K562 (cell line): ENCODE measurements around the gene CPHXL2. TPM values are rescaled to one million over a fixed set of nuclear protein-coding genes. Genes with fewer than 3 reads are reported as not detected.

ENCODE experiments used
- E2F3 ChIP-seq: fragments of 250-450 bp; sonication (Bioruptor Pico); IDR thresholded peaks from 2 replicates; pipeline ENCODE4 v1.4.0; 2020; ENCODE audit warnings: mild to moderate bottlenecking
- E2F5 ChIP-seq: sonication (generic); formaldehyde crosslinking; IDR thresholded peaks from 2 replicates; pipeline ENCODE4 v1.8.0; 2022; ENCODE audit warnings: mild to moderate bottlenecking, missing genetic modification reagents
- GTF2F1 ChIP-seq: IDR thresholded peaks from 2 replicates; pipeline ENCODE4 v1.6.1; 2011; ENCODE audit warnings: low read depth, low read length, improper control_type of control experiment
- HDAC2 ChIP-seq: fragments of 450-650 bp; IDR thresholded peaks from 2 replicates; pipeline ENCODE4 v1.6.1; 2016; ENCODE audit warnings: mild to moderate bottlenecking
- HDGF ChIP-seq: fragments of 450-650 bp; IDR thresholded peaks from 2 replicates; pipeline ENCODE4 v1.6.1; 2016
- MAFK ChIP-seq: IDR thresholded peaks from 2 replicates; pipeline ENCODE4 v1.6.1; 2011; ENCODE audit warnings: low read length, improper control_type of control experiment
- PML ChIP-seq: IDR thresholded peaks from 2 replicates; pipeline ENCODE4 v1.6.1; 2012; ENCODE audit warnings: low read length, inconsistent platforms
- PTTG1 ChIP-seq: fragments of 450-650 bp; IDR thresholded peaks from 2 replicates; pipeline ENCODE4 v1.6.1; 2016; ENCODE audit warnings: low read depth, mild to moderate bottlenecking, missing genetic modification characterization, missing compliant biosample characterization
- RAD21 ChIP-seq, 2 experiments: fragments of 250-450 bp in 1 of 2; fragments of 450-650 bp in 1 of 2; sonication (Bioruptor Pico) in 1 of 2; formaldehyde crosslinking in 1 of 2; IDR thresholded peaks in 1 of 2; conservative IDR thresholded peaks in 1 of 2; 2 replicates each; pipeline versions ENCODE4 v1.4.0 to v1.8.0; 2020 to 2022; ENCODE audit warnings: mild to moderate bottlenecking in 2 of 2, moderate library complexity in 1 of 2
- RBM25 ChIP-seq: fragments of 200-400 bp; formaldehyde crosslinking; IDR thresholded peaks from 2 replicates; pipeline ENCODE4 v1.6.1; 2018; ENCODE audit warnings: low read length, low read depth, moderate library complexity; ENCODE audit not compliant: severe bottlenecking
- SIN3B ChIP-seq: fragments of 450-650 bp; IDR thresholded peaks from 2 replicates; pipeline ENCODE4 v1.6.1; 2017; ENCODE audit warnings: low read depth, mild to moderate bottlenecking, moderate library complexity
- SMARCC2 ChIP-seq: fragments of 450-650 bp; IDR thresholded peaks from 2 replicates; pipeline ENCODE4 v1.6.1; 2017; ENCODE audit warnings: antibody characterized with exemption, moderate library complexity, mild to moderate bottlenecking, low read depth
- TAF1 ChIP-seq: IDR thresholded peaks from 2 replicates; pipeline ENCODE4 v1.6.1; 2011; ENCODE audit warnings: mild to moderate bottlenecking, low read length, moderate library complexity; ENCODE audit not compliant: insufficient read depth, control insufficient read depth, severe bottlenecking; ENCODE audit errors: extremely low read depth
- TFAP4 ChIP-seq: sonication (generic); formaldehyde crosslinking; IDR thresholded peaks from 2 replicates; pipeline ENCODE4 v1.8.0; 2022; ENCODE audit warnings: missing genetic modification reagents, mild to moderate bottlenecking, moderate library complexity, borderline replicate concordance
- TGIF2 ChIP-seq: sonication (generic); formaldehyde crosslinking; IDR thresholded peaks from 2 replicates; pipeline ENCODE4 v1.8.1; 2022; ENCODE audit warnings: mild to moderate bottlenecking, missing genetic modification reagents, moderate library complexity
- THRAP3 ChIP-seq: fragments of 450-650 bp; IDR thresholded peaks from 2 replicates; pipeline ENCODE4 v1.6.1; 2016; ENCODE audit warnings: mild to moderate bottlenecking, inconsistent platforms, borderline replicate concordance
- ZNF143 ChIP-seq: sonication (generic); formaldehyde crosslinking; IDR thresholded peaks from 2 replicates; pipeline ENCODE4 v1.9.0; 2022; ENCODE audit warnings: mild to moderate bottlenecking, missing genetic modification reagents
- ZNF239 ChIP-seq: fragments of 250-450 bp; sonication (Bioruptor Pico); IDR thresholded peaks from 2 replicates; pipeline ENCODE4 v1.4.0; 2020; ENCODE audit warnings: mild to moderate bottlenecking
- polyA plus RNA-seq, 8 experiments: library from polyadenylated mRNA; depleted of rRNA in 4 of 8; stranded (reverse) in 5 of 8; unstranded in 3 of 8; fragments of >200 nt; fragmentation: Nextera tagmentation in 2 of 8; fragmentation: Illumina TruSeq in 1 of 8; extraction: Ambion mirVana in 2 of 8; extraction: Trizol in 1 of 8; gene quantifications; 2 replicates each; pipeline versions ENCODE4 v1.2.1 to v1.2.3, GENCODE V29; 2011 to 2014; ENCODE audit warnings: inconsistent platforms in 1 of 8, missing spikeins in 1 of 8
- total RNA-seq, 7 experiments: library from RNA; depleted of rRNA in 6 of 7; stranded (reverse); fragments of >200 nt in 6 of 7; fragmentation: Illumina TruSeq in 2 of 7; extraction: Trizol in 2 of 7; gene quantifications; 2 replicates each; pipeline versions ENCODE4 v1.2.1 to v1.2.3, GENCODE V29; 2011 to 2021; ENCODE audit warnings: low replicate concordance in 1 of 7
- TF ChIP-seq, protein P1 (sequence below): sonication (generic); formaldehyde crosslinking; IDR thresholded peaks from 2 replicates; pipeline ENCODE4 v1.8.0; 2022; ENCODE audit warnings: missing genetic modification reagents, mild to moderate bottlenecking, borderline replicate concordance
- TF ChIP-seq, protein P2 (sequence below): fragments of 200-400 bp; formaldehyde crosslinking; IDR thresholded peaks from 2 replicates; pipeline ENCODE4 v1.6.1; 2017; ENCODE audit warnings: mild to moderate bottlenecking, low read depth, low read length, moderate library complexity

Gene CPHXL2
- total and polyA plus RNA-seq, 9 of the 15 experiments (the other 6 are each of a cell fraction or from before 2014, with no cell fraction given): not detected

DNA sequence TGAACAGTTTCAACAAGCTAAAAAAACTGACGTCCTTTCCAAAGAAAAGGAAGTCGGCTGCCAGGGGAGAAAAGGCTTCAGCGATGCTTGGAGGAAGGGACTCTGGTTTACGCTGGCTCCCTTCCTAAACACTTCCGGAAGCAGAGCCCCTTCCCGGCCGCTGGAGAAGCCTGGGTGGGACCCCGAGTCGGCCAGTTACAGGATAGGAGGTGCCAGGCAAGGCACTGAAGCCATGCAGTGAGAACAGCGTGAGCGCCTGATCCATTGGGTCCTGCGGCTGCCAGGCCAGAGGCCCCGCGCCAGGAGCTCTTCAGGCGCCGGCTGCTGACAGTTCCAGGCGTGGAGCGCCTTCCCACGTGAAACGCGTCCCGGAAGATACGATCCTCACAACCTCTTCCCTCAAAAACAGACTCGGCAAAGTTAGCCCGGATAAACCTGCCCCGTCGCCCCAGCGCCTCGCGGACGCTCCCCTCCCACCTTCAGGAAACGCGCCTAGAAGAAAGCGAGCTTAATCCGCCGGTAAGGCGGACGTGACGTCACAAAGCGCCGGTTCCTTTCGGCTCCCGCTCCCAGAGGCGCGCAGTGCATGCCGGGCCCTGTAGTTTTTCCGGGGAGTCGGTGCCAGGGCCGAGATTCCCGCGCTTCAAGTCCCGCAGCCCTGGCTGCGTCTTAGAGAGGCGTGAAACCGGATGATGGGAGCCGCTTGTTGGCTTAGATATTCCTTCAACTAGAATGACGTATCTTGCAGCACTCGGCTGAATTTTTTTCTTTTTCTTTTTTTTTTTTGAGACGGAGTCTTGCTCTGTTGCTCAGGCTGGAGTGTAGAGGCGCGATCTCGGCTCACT lies 53.8 kb downstream of the CPHXL2 start, which contains the start of gene ADAT1 (continued):
- TF ChIP-seq PML (peak; percentile 81), RAD21 (CRISPR knock-in tag; conservative IDR thresholded peaks at IDR 0.05 in 1 of 2, IDR thresholded peaks at IDR 0.05 in 1 of 2) (no peak), TGIF2 (CRISPR knock-in tag) (peak; percentile 100), E2F5 (CRISPR knock-in tag) (no peak), PTTG1 (no peak), TAF1 (peak; percentile 67), E2F3 (CRISPR knock-in tag) (peak; percentile 88), GTF2F1 (no peak), RBM25 (peak; percentile 41), ZNF143 (peak; percentile 95), ZNF239 (CRISPR knock-in tag) (no peak), SIN3B (peak; percentile 24; the same call in 1 of the 2 replicates), HDGF (no peak), TFAP4 (peak; percentile 77), HDAC2 (peak; percentile 64; the same call in 1 of the 2 replicates), MAFK (no peak; the same call in 1 of the 2 replicates), SMARCC2 (no peak), THRAP3 (no peak)
- TF ChIP-seq, protein P1, sequence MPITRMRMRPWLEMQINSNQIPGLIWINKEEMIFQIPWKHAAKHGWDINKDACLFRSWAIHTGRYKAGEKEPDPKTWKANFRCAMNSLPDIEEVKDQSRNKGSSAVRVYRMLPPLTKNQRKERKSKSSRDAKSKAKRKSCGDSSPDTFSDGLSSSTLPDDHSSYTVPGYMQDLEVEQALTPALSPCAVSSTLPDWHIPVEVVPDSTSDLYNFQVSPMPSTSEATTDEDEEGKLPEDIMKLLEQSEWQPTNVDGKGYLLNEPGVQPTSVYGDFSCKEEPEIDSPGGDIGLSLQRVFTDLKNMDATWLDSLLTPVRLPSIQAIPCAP: no peak; the same call in 1 of the 2 replicates
- TF ChIP-seq, protein P2, sequence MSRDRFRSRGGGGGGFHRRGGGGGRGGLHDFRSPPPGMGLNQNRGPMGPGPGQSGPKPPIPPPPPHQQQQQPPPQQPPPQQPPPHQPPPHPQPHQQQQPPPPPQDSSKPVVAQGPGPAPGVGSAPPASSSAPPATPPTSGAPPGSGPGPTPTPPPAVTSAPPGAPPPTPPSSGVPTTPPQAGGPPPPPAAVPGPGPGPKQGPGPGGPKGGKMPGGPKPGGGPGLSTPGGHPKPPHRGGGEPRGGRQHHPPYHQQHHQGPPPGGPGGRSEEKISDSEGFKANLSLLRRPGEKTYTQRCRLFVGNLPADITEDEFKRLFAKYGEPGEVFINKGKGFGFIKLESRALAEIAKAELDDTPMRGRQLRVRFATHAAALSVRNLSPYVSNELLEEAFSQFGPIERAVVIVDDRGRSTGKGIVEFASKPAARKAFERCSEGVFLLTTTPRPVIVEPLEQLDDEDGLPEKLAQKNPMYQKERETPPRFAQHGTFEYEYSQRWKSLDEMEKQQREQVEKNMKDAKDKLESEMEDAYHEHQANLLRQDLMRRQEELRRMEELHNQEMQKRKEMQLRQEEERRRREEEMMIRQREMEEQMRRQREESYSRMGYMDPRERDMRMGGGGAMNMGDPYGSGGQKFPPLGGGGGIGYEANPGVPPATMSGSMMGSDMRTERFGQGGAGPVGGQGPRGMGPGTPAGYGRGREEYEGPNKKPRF: no peak
